Measurements from ENCODE around the gene SCD5. TPM values are rescaled to one million over a fixed set of nuclear protein-coding genes. Genes with fewer than 3 reads are reported as not detected.

Gene SCD5
- total and polyA plus RNA-seq, 2 of the 4 experiments (the other 2 are of a cell fraction): 12.4 to 13.5 TPM

DNA sequence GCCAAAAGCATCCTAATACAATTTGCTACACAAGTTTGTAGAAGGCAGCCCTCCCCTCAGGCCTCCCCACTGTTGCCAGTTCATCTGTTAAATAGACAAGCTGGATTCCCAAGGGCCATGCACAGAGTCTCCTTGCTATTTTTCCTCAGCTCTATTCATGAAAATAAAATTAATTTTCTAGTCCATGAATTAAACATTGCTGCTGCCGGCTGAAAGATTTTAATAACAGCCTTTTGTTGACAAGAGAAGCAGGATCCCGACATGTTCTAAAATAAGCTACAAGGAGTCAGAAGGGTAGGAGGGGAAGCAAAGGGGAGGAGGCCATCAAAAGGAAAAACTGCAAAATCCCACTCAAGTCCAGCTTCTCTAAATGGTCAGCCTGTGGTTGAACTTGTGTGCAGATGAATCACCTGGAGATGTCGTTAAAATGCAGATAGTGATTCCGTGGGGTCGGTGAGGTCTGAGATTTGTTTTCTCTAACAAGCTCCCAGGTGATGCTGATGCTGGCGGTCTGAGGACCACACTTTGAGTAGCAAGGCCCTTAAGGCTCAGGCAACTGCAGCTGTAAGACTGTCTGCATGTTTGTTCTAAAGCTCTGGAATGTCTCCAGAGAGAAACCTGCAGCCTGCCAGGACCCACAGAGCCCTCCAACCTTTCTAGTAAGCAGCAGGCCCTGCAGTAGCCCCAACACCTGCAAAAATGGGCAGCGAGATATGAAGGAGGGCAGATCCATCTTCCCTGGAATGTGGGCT lies 9.4 kb downstream of the SCD5 start:
- intact Hi-C loops (cut with micrococcal nuclease): no loop called here
- H3K23ac ChIP-seq (ENCODE audit: low read depth, low read length): no peak overlapping the region
- H2BK15ac ChIP-seq (ENCODE audit: low read depth, low read length): no peak overlapping the region
- no peak overlapping the region for H3K4ac ChIP-seq (ENCODE audit: low read depth, low read length)
- H2BK5ac ChIP-seq (ENCODE audit: low read depth, low read length, poor library complexity, severe bottlenecking): no peak overlapping the region
- ChIA-PET POLR2A (ENCODE audit: unreplicated experiment) (no interaction called here), CTCF (interaction anchor here (0.9 kb wide), 1 partner anchor 10 kb away, joined by 3 read pairs; no protein-coding TSS in a partner anchor)
- in situ Hi-C loops (cut with MboI; ENCODE audit: low sequenced_read_pairs): no loop called here
- H2BK120ac ChIP-seq (ENCODE audit: low read depth, low read length): no peak overlapping the region
- H3K4me2 ChIP-seq (ENCODE audit: low read depth, low read length): no peak overlapping the region
- H4K5ac ChIP-seq (ENCODE audit: low read depth, low read length): no peak overlapping the region
- H4K91ac ChIP-seq (ENCODE audit: insufficient read depth, low read depth, low read length): no peak overlapping the region
- H3K9me1 ChIP-seq (ENCODE audit: insufficient read depth, low read length): peaks cover 5% of the 10 kb centered on the region
- TF ChIP-seq BHLHE40 (IDR thresholded peaks at IDR 0.05; ENCODE audit: low read depth, low read length) (no peak), CHD1 (IDR thresholded peaks at IDR 0.05; ENCODE audit: low read depth, low read length) (no peak), MAZ (IDR thresholded peaks at IDR 0.05; ENCODE audit: borderline replicate concordance, low read depth, low read length) (no peak), MAFK (IDR thresholded peaks at IDR 0.05; ENCODE audit: low read depth, low read length) (no peak), CEBPB (IDR thresholded peaks at IDR 0.05; ENCODE audit: low read depth, low read length) (no peak)
- TF ChIP-seq, protein P1, sequence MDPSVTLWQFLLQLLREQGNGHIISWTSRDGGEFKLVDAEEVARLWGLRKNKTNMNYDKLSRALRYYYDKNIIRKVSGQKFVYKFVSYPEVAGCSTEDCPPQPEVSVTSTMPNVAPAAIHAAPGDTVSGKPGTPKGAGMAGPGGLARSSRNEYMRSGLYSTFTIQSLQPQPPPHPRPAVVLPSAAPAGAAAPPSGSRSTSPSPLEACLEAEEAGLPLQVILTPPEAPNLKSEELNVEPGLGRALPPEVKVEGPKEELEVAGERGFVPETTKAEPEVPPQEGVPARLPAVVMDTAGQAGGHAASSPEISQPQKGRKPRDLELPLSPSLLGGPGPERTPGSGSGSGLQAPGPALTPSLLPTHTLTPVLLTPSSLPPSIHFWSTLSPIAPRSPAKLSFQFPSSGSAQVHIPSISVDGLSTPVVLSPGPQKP (IDR thresholded peaks at IDR 0.05; ENCODE audit: borderline replicate concordance, low read depth, low read length): no peak
- TF ChIP-seq, protein P2, sequence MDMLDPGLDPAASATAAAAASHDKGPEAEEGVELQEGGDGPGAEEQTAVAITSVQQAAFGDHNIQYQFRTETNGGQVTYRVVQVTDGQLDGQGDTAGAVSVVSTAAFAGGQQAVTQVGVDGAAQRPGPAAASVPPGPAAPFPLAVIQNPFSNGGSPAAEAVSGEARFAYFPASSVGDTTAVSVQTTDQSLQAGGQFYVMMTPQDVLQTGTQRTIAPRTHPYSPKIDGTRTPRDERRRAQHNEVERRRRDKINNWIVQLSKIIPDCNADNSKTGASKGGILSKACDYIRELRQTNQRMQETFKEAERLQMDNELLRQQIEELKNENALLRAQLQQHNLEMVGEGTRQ (IDR thresholded peaks at IDR 0.05; ENCODE audit: low read depth, low read length): no peak
- no peak overlapping the region for H2BK20ac ChIP-seq (ENCODE audit: low read depth, low read length)
- H3K27me3 ChIP-seq (ENCODE audit: control insufficient read depth, insufficient read depth, low read length): no peaks in the 10 kb centered on the region
- no peak overlapping the region for H3K9ac ChIP-seq (ENCODE audit: low read depth, low read length)
- H3K4me1 ChIP-seq (ENCODE audit: control insufficient read depth, insufficient read depth, low read length): peaks cover 9% of the 10 kb centered on the region
- DNase-seq: no peak
- no peak overlapping the region for H3K18ac ChIP-seq (ENCODE audit: low read depth, low read length)
- H2AK9ac ChIP-seq (replicated peaks; ENCODE audit: low read depth, low read length, poor library complexity): no peak overlapping the region
- no peak overlapping the region for H2AK5ac ChIP-seq (ENCODE audit: low read depth, low read length)
- H3K79me1 ChIP-seq (ENCODE audit: low read depth in 1 of 2, low read length in 2 of 2): peaks cover 33 to 43% of the 10 kb centered on the region in 2 experiments
- no peak overlapping the region for H2AFZ ChIP-seq (replicated peaks; ENCODE audit: low read length, poor library complexity)
- H3K9me3 ChIP-seq (ENCODE audit: control insufficient read depth, insufficient read depth, low read length): no peaks in the 10 kb centered on the region
- no peak overlapping the region for H4K8ac ChIP-seq (ENCODE audit: low read depth in 2 of 2, low read length in 2 of 2)
- H3K14ac ChIP-seq (replicated peaks; ENCODE audit: low read depth, low read length): no peak overlapping the region
- no peak overlapping the region for H3K27ac ChIP-seq (ENCODE audit: insufficient read depth, low read length)
- BruUV-seq (replicated peaks): no TSS peak
- dilution Hi-C loops (cut with HindIII; ENCODE audit: low sequenced_read_pairs, unreplicated experiment): no loop called here
- no peaks in the 10 kb centered on the region for H3K36me3 ChIP-seq (ENCODE audit: control insufficient read depth, insufficient read depth, low read length)
- H4K20me1 ChIP-seq (ENCODE audit: insufficient read depth, low read length): peaks cover 13% of the 10 kb centered on the region
- no peak for ATAC-seq (ENCODE audit: low read depth)
- no peak overlapping the region for H3K4me3 ChIP-seq (ENCODE audit: insufficient read depth, low read depth, low read length)
- 80% methylated on average over 1 of the region's 7 CpGs; no CpG with 5 or more reads in 1 of the 2 experiments for WGBS, 2 experiments (ENCODE audit: extremely low coverage in 2 of 2, insufficient read length in 1 of 2)
- no peak overlapping the region for H3K56ac ChIP-seq (ENCODE audit: extremely low read depth, insufficient read depth, low read length)

Measured in IMR-90 (cell line).